ENCODE results near the gene ABCC9.

DNA sequence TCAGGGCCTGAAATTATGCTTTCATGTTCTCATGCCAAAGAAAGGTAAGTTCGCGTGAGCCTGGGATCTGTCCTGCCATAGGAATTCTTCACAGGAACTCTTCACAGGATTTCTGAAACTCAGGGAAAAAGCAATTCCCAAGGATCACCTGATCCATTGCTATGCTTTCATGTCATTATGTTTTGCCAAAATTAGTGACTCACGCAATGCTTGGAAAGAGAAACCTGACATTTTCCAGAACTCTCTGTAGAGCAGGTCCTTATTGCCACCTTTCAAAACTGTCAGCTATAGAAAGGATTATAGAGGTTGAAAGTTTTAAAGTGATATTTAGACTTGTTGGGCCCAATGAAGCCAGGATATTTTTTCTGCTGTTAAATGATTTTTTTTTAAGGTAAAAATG is 160.4 kb downstream of the ABCC9 start:
- TF ChIP-seq, protein P1, sequence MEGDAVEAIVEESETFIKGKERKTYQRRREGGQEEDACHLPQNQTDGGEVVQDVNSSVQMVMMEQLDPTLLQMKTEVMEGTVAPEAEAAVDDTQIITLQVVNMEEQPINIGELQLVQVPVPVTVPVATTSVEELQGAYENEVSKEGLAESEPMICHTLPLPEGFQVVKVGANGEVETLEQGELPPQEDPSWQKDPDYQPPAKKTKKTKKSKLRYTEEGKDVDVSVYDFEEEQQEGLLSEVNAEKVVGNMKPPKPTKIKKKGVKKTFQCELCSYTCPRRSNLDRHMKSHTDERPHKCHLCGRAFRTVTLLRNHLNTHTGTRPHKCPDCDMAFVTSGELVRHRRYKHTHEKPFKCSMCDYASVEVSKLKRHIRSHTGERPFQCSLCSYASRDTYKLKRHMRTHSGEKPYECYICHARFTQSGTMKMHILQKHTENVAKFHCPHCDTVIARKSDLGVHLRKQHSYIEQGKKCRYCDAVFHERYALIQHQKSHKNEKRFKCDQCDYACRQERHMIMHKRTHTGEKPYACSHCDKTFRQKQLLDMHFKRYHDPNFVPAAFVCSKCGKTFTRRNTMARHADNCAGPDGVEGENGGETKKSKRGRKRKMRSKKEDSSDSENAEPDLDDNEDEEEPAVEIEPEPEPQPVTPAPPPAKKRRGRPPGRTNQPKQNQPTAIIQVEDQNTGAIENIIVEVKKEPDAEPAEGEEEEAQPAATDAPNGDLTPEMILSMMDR (IDR thresholded peaks at IDR 0.05 in 4 of 5, conservative IDR thresholded peaks at IDR 0.05 in 1 of 5) = no peak
- TF ChIP-seq POLR2A (IDR thresholded peaks at IDR 0.05) = no peak
